H1 (cell line): ENCODE data around the gene C20orf144. TPM values are rescaled to one million over a fixed set of nuclear protein-coding genes. Genes with fewer than 3 reads are reported as not detected.

Source experiments
- BRCA1 ChIP-seq: IDR thresholded peaks from 2 replicates; pipeline ENCODE4 v1.6.1; 2012; ENCODE audit warnings: low read depth, low read length, improper control_type of control experiment
- CBX8 ChIP-seq: fragments of 300-800, 300-1000 bp; sonication (generic); IDR thresholded peaks from 2 replicates; pipeline ENCODE4 v1.7.1; 2016; ENCODE audit warnings: low read depth, low read length, borderline replicate concordance
- CHD2 ChIP-seq: IDR thresholded peaks from 2 replicates; pipeline ENCODE4 v1.6.1; 2012; ENCODE audit warnings: low read length, improper control_type of control experiment
- CHD7 ChIP-seq: fragments of 300-600 bp; sonication (generic); IDR thresholded peaks from 2 replicates; pipeline ENCODE4 v1.7.1; 2012; ENCODE audit warnings: low read length, moderate library complexity, mild to moderate bottlenecking, inconsistent platforms; ENCODE audit not compliant: insufficient replicate concordance
- E2F6 ChIP-seq: IDR thresholded peaks from 2 replicates; pipeline ENCODE4 v1.6.1; 2012; ENCODE audit warnings: inconsistent platforms
- KDM1A ChIP-seq: fragments of 200-600, 300-600 bp; sonication (generic); IDR thresholded peaks from 2 replicates; pipeline ENCODE4 v1.7.1; 2016; ENCODE audit warnings: mild to moderate bottlenecking, low read length, borderline replicate concordance
- MAX ChIP-seq: IDR thresholded peaks from 2 replicates; pipeline ENCODE4 v1.6.1; 2012; ENCODE audit warnings: inconsistent platforms
- NRF1 ChIP-seq: IDR thresholded peaks from 2 replicates; pipeline ENCODE4 v1.6.1; 2011; ENCODE audit warnings: mild to moderate bottlenecking, low read depth, low read length, improper control_type of control experiment
- TAF7 ChIP-seq: optimal IDR thresholded peaks from 2 replicates; pipeline ENCODE3; 2011; ENCODE audit warnings: low read depth, mild to moderate bottlenecking, inconsistent platforms, low read length, moderate library complexity, borderline replicate concordance
- TCF12 ChIP-seq: IDR thresholded peaks from 2 replicates; pipeline ENCODE4 v1.6.1; 2011; ENCODE audit warnings: low read depth, mild to moderate bottlenecking, low read length
- YY1 ChIP-seq: IDR thresholded peaks from 2 replicates; pipeline ENCODE4 v1.6.1; 2011; ENCODE audit warnings: low read depth, mild to moderate bottlenecking, low read length
- polyA plus RNA-seq, 7 experiments: library from polyadenylated mRNA; depleted of rRNA in 3 of 7; stranded (reverse) in 5 of 7; unstranded in 2 of 7; fragments of >200 nt in 5 of 7; fragments of 200-250 nt in 2 of 7; gene quantifications; 1 replicate in 5 of 7; 2 replicates in 1 of 7; 4 replicates in 1 of 7; pipeline versions ENCODE4 v1.2.1 to v1.2.3, GENCODE V29; 2011 to 2013; ENCODE audit warnings: missing spikeins in 2 of 7, mixed read lengths in 2 of 7
- total RNA-seq: library from RNA; stranded (reverse); fragmentation: NEBNext Ultra II Directional; extraction: Animal tissue kit (Norgen Biotek cat#: 25700); gene quantifications from 2 replicates; pipeline ENCODE4 v1.2.1, GENCODE V29; 2021

The C20orf144 gene
- total and polyA plus RNA-seq, 2 of the 8 experiments (the other 6 are each of a cell fraction or from before 2014, with no cell fraction given) = 0.21 to 0.24 TPM

GRCh38 chr20:33629533-33629932 is 32.6 kb upstream of the C20orf144 start (continued):
- TF ChIP-seq CHD7 = no peak
- no peak for TF ChIP-seq E2F6
- no peak for TF ChIP-seq TAF7
- TF ChIP-seq YY1 = no peak
- TF ChIP-seq CHD2 = no peak
- TF ChIP-seq CBX8 = no peak
- no peak for TF ChIP-seq NRF1
- TF ChIP-seq BRCA1 = no peak
- no peak for TF ChIP-seq TCF12
- no peak for TF ChIP-seq KDM1A
- no peak for TF ChIP-seq MAX
